ENCODE data around the gene CCL14.

The CCL14 gene

GRCh38 chr17:35936063-35936462 lies 50.5 kb downstream of the CCL14 start:
- no peak for DNase-seq

GRCh38 chr17:35934760-35935159 lies 51.8 kb downstream of the CCL14 start:
- no peak for DNase-seq

Data from NCI-H187 (cell line).